Prostate gland (tissue), 2 donors: ENCODE results near the gene IL6R.

Experiments
- CTCF ChIP-seq, 4 experiments: fragments of 200-600 bp in 2 of 4; fragments of 450-650 bp in 2 of 4; sonication (generic) in 2 of 4; IDR thresholded peaks; 1 replicate in 3 of 4; 2 replicates in 1 of 4; pipeline ENCODE4 v1.5.1; 2016 to 2019; ENCODE audit warnings: antibody characterized with exemption in 4 of 4, mild to moderate bottlenecking in 2 of 4, moderate library complexity in 2 of 4
- POLR2AphosphoS5 ChIP-seq: sonication (generic); formaldehyde crosslinking; IDR thresholded peaks from one replicate; pipeline ENCODE4 v1.6.1; 2017; ENCODE audit warnings: antibody characterized with exemption

- TF ChIP-seq CTCF (IDR thresholded peaks at IDR 0.05) (no peak), POLR2AphosphoS5 (no peak)
Measured at GRCh38 chr1:154500533-154500932, 95.4 kb downstream of the IL6R start.
